SH-SY5Y (cell line): ENCODE data around the gene DARS1.

Source experiments
- GATA2 ChIP-seq: IDR thresholded peaks from 2 replicates; pipeline ENCODE4 v1.6.1; 2011; ENCODE audit warnings: mild to moderate bottlenecking, low read depth, low read length
- GATA3 ChIP-seq: IDR thresholded peaks from 2 replicates; pipeline ENCODE4 v1.6.1; 2011; ENCODE audit warnings: low read depth, mild to moderate bottlenecking, low read length, moderate library complexity

Gene DARS1

GRCh38 chr2:135985018-135985825 is at the start of gene DARS1:
DARS1 (minus strand) TSS chr2:135985626; CDS start chr2:135985468, 158 bp downstream.
- TF ChIP-seq GATA3 (no peak), GATA2 (0 out of 2 replicates have a peak, but pooled peaks have one; percentile 15)

- TF ChIP-seq GATA3 (no peak), GATA2 (no peak)
Observed at GRCh38 chr2:136034629-136035028, 49.2 kb upstream of the DARS1 start.

GRCh38 chr2:136032817-136033535 is 47.5 kb upstream of the DARS1 start:
- TF ChIP-seq GATA2 (no peak), GATA3 (no peak)

GRCh38 chr2:136032192-136032591 is 46.8 kb upstream of the DARS1 start:
- TF ChIP-seq GATA2 (no peak), GATA3 (no peak)

GRCh38 chr2:136031711-136032110 is 46.3 kb upstream of the DARS1 start:
- TF ChIP-seq GATA2 (no peak), GATA3 (no peak)

- TF ChIP-seq GATA2 (peak; percentile 72), GATA3 (peak; percentile 82)
Observed at GRCh38 chr2:136030406-136030805, 45.0 kb upstream of the DARS1 start.

GRCh38 chr2:136029149-136029548 is 43.7 kb upstream of the DARS1 start:
- no peak for TF ChIP-seq GATA3
- no peak for TF ChIP-seq GATA2

GRCh38 chr2:136028001-136028400 is 42.6 kb upstream of the DARS1 start:
- TF ChIP-seq GATA3 (no peak), GATA2 (no peak)

- no peak for TF ChIP-seq GATA2
- no peak for TF ChIP-seq GATA3
Observed at GRCh38 chr2:136027112-136027511, 41.7 kb upstream of the DARS1 start.

GRCh38 chr2:136025057-136025973 is 39.9 kb upstream of the DARS1 start:
- TF ChIP-seq GATA2: no peak
- no peak for TF ChIP-seq GATA3

- no peak for TF ChIP-seq GATA3
- TF ChIP-seq GATA2: no peak
Observed at GRCh38 chr2:136024616-136025015, 39.2 kb upstream of the DARS1 start.

- TF ChIP-seq GATA2 (no peak), GATA3 (no peak)
Observed at GRCh38 chr2:136024185-136024584, 38.8 kb upstream of the DARS1 start.

- TF ChIP-seq GATA2: no peak
- no peak for TF ChIP-seq GATA3
Observed at GRCh38 chr2:136023416-136023815, 38.0 kb upstream of the DARS1 start.
